ENCODE results near the gene ISG20L2. TPM values are rescaled to one million over a fixed set of nuclear protein-coding genes. Genes with fewer than 3 reads are reported as not detected.

ISG20L2 gene
- total and polyA plus RNA-seq, 2 donors (not counting 3 experiments of a cell fraction or from before 2014, with no cell fraction given), result 33.2 to 35.3 TPM

DNA sequence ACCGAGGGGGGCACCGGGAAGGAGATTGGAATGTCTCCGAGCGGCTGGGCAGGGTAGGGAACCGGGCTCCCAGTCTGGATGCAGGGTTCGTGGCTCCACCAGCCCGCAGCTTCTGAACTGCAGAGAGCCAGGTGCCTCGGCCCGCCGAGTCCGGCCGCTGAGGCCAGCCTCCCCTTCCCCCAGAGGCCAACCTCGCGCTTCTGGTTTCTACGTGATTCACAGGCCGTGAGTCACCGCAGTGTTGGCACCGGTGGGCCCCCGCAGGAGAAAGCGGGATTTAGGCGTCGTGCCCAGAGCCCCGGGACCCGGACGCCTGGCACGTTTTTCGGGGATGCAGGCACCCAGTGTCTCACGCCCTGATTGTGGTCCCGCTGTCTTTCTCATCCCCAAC lies 23.6 kb downstream of the ISG20L2 start:
- dilution Hi-C loops (cut with MboI; ENCODE audit: extremely low pct_ligation_motif_present, low sequenced_read_pairs), result no loop called here
- Histone ChIP-seq H3K4me3 (replicated peaks in 1 of 3; ENCODE audit: insufficient read depth in 1 of 3, low read depth in 1 of 3, low read length in 3 of 3) (no peak overlapping the region), H3K27me3 (ENCODE audit: control insufficient read depth in 2 of 2, insufficient read depth in 2 of 2, low read length in 2 of 2) (peaks cover 0 to 3% of the 10 kb centered on the region in 2 experiments), H3K36me3 (ENCODE audit: control insufficient read depth in 2 of 2, extremely low read depth in 1 of 2, insufficient read depth in 2 of 2, low read length in 2 of 2) (no peaks in the 10 kb centered on the region), H3K9ac (replicated peaks; ENCODE audit: extremely low read depth, insufficient read depth, low read length) (peak overlapping the region; percentile 22), H3K9me3 (replicated peaks; ENCODE audit: control insufficient read depth, insufficient read depth, low read length) (no peaks in the 10 kb centered on the region), H3K9me1 (replicated peaks; ENCODE audit: control insufficient read depth, extremely low read depth, insufficient read depth, low read length) (no peaks in the 10 kb centered on the region), H4K20me1 (replicated peaks; ENCODE audit: control insufficient read depth, extremely low read depth, insufficient read depth, low read length) (no peaks in the 10 kb centered on the region), H2AFZ (ENCODE audit: low read depth, low read length) (peak overlapping the region; percentile 37), H3K79me2 (ENCODE audit: control insufficient read depth, insufficient read depth, low read length) (no peaks in the 10 kb centered on the region), H3K4me1 (ENCODE audit: control insufficient read depth, extremely low read depth, insufficient read depth, low read length) (peaks cover 19% of the 10 kb centered on the region), H3K27ac (ENCODE audit: insufficient read depth, low read depth, low read length) (no peak overlapping the region), H3K4me2 (ENCODE audit: insufficient read depth, low read length) (peak overlapping the region; percentile 53)
- peak; percentile 94 for TF ChIP-seq FOS (IDR thresholded peaks at IDR 0.05; ENCODE audit: borderline replicate concordance, insufficient read depth, low read length)
- no peak for TF ChIP-seq POLR2A (IDR thresholded peaks at IDR 0.05; ENCODE audit: low read depth, low read length)
- no peak for TF ChIP-seq EZH2 (IDR thresholded peaks at IDR 0.05; ENCODE audit: borderline replicate concordance, low read depth, low read length, severe bottlenecking)
- TF ChIP-seq JUN (IDR thresholded peaks at IDR 0.05; ENCODE audit: borderline replicate concordance, insufficient read depth, insufficient read length, low read depth), result peak; percentile 54
- TF ChIP-seq POLR2AphosphoS5 (IDR thresholded peaks at IDR 0.05; ENCODE audit: insufficient read depth, low read depth, low read length), result peak; percentile 62
- TF ChIP-seq, protein P1, sequence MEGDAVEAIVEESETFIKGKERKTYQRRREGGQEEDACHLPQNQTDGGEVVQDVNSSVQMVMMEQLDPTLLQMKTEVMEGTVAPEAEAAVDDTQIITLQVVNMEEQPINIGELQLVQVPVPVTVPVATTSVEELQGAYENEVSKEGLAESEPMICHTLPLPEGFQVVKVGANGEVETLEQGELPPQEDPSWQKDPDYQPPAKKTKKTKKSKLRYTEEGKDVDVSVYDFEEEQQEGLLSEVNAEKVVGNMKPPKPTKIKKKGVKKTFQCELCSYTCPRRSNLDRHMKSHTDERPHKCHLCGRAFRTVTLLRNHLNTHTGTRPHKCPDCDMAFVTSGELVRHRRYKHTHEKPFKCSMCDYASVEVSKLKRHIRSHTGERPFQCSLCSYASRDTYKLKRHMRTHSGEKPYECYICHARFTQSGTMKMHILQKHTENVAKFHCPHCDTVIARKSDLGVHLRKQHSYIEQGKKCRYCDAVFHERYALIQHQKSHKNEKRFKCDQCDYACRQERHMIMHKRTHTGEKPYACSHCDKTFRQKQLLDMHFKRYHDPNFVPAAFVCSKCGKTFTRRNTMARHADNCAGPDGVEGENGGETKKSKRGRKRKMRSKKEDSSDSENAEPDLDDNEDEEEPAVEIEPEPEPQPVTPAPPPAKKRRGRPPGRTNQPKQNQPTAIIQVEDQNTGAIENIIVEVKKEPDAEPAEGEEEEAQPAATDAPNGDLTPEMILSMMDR (IDR thresholded peaks at IDR 0.05; ENCODE audit: extremely low read depth in 1 of 2, insufficient read depth in 1 of 2, low read depth in 1 of 2, low read length in 2 of 2), result no peak
- no peak for TF ChIP-seq MYC (IDR thresholded peaks at IDR 0.05; ENCODE audit: low read depth, low read length)
- TF ChIP-seq GATA2 (IDR thresholded peaks at IDR 0.05; ENCODE audit: insufficient read depth, insufficient read length, low read depth, low read length), result no peak
- TF ChIP-seq, protein P2, sequence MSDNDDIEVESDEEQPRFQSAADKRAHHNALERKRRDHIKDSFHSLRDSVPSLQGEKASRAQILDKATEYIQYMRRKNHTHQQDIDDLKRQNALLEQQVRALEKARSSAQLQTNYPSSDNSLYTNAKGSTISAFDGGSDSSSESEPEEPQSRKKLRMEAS (IDR thresholded peaks at IDR 0.05; ENCODE audit: insufficient read depth, insufficient read length), result no peak
- FAIRE-seq (peak; percentile 89), DNase-seq (ENCODE audit: low read depth, low spot score) (peak; percentile 68)
- intact Hi-C loops (cut with micrococcal nuclease), result loop anchor here (1.0 kb wide), 1 partner anchor 16 kb away; no protein-coding TSS in a partner anchor
- ChIA-PET CTCF (interaction anchor here (1.5 to 15.5 kb wide), 7 partner anchors 11 to 85 kb away, joined by 9 to 453 read pairs (median 12); partner anchors contain the start of gene HAPLN2), POLR2A (interaction anchor here (0.8 kb wide), 1 partner anchor 15 kb away, joined by 3 read pairs; no protein-coding TSS in a partner anchor)
- BruUV-seq (replicated peaks), result no TSS peak

Measured in endothelial cell of umbilical vein (primary cell).